HPDE6-E6E7 (cell line): ENCODE data around the gene GSTCD.
"Not testable (repeated sequence)": the region's sequence is repeated elsewhere in the genome, so short reads cannot be mapped to it uniquely, and the experiment has no call there.

Source experiments
- DNase-seq: peaks from one replicate; pipeline ENCODE4 v3.0.0; 2011; ENCODE audit warnings: missing footprints; ENCODE audit errors: extremely low spot score

GSTCD gene

GRCh38 chr4:105708181-105709080 lies at the start of gene GSTCD, which contains the start of gene INTS12:
Gene GSTCD (plus strand): TSS chr4:105708784. CDS start chr4:105717614, 8,830 bp downstream.
Gene INTS12 (minus strand): TSS chr4:105708689. CDS start chr4:105700005, 8,684 bp downstream.
- peak; percentile 76 for DNase-seq

GRCh38 chr4:105659190-105659589 lies 49.4 kb upstream of the GSTCD start:
- no peak for DNase-seq

- no peak for DNase-seq
Measured at GRCh38 chr4:105661028-105661427, 47.6 kb upstream of the GSTCD start.

GRCh38 chr4:105662935-105663675 lies 45.5 kb upstream of the GSTCD start:
- DNase-seq = no peak

GRCh38 chr4:105666693-105667092 lies 41.9 kb upstream of the GSTCD start:
- peak; percentile 10 for DNase-seq

GRCh38 chr4:105670684-105671083 lies 37.9 kb upstream of the GSTCD start:
- no peak for DNase-seq

- DNase-seq = no peak
Measured at GRCh38 chr4:105671301-105671700, 37.3 kb upstream of the GSTCD start.

- DNase-seq = no peak
Measured at GRCh38 chr4:105674011-105674410, 34.6 kb upstream of the GSTCD start.

- no peak for DNase-seq
Measured at GRCh38 chr4:105677709-105678108, 30.9 kb upstream of the GSTCD start.

- DNase-seq = no peak
Measured at GRCh38 chr4:105679186-105679585, 29.4 kb upstream of the GSTCD start.

- DNase-seq = peak; percentile 4
Measured at GRCh38 chr4:105683038-105683437, 25.5 kb upstream of the GSTCD start.

- no peak for DNase-seq
Measured at GRCh38 chr4:105686571-105686970, 22.0 kb upstream of the GSTCD start.

- DNase-seq = not testable (repeated sequence)
Measured at GRCh38 chr4:105694812-105695211, 13.8 kb upstream of the GSTCD start.

- DNase-seq = not testable (repeated sequence)
Measured at GRCh38 chr4:105695832-105696231, 12.8 kb upstream of the GSTCD start.

- no peak for DNase-seq
Measured at GRCh38 chr4:105698607-105699006, 10.0 kb upstream of the GSTCD start.

GRCh38 chr4:105707782-105708180 lies 803 bp upstream of the GSTCD start:
- DNase-seq = no peak

- peak; percentile 19 for DNase-seq
Measured at GRCh38 chr4:105709081-105709450, 482 bp downstream of the GSTCD start.

- no peak for DNase-seq
Measured at GRCh38 chr4:105710012-105710600, 1.5 kb downstream of the GSTCD start.

GRCh38 chr4:105710678-105711077 lies 2.1 kb downstream of the GSTCD start:
- DNase-seq = no peak

- DNase-seq = no peak
Measured at GRCh38 chr4:105712766-105713165, 4.2 kb downstream of the GSTCD start.

- no peak for DNase-seq
Measured at GRCh38 chr4:105714071-105714521, 5.5 kb downstream of the GSTCD start.

- DNase-seq = no peak
Measured at GRCh38 chr4:105714932-105715331, 6.3 kb downstream of the GSTCD start.
